Measurements from ENCODE around the gene ZNF343. TPM values are rescaled to one million over a fixed set of nuclear protein-coding genes. Genes with fewer than 3 reads are reported as not detected.
"Not testable (repeated sequence)": the region's sequence is repeated elsewhere in the genome, so short reads cannot be mapped to it uniquely, and the experiment has no call there.

The ZNF343 gene
- total RNA-seq, 1 donor from 2014 or later, result 15.5 TPM

DNA sequence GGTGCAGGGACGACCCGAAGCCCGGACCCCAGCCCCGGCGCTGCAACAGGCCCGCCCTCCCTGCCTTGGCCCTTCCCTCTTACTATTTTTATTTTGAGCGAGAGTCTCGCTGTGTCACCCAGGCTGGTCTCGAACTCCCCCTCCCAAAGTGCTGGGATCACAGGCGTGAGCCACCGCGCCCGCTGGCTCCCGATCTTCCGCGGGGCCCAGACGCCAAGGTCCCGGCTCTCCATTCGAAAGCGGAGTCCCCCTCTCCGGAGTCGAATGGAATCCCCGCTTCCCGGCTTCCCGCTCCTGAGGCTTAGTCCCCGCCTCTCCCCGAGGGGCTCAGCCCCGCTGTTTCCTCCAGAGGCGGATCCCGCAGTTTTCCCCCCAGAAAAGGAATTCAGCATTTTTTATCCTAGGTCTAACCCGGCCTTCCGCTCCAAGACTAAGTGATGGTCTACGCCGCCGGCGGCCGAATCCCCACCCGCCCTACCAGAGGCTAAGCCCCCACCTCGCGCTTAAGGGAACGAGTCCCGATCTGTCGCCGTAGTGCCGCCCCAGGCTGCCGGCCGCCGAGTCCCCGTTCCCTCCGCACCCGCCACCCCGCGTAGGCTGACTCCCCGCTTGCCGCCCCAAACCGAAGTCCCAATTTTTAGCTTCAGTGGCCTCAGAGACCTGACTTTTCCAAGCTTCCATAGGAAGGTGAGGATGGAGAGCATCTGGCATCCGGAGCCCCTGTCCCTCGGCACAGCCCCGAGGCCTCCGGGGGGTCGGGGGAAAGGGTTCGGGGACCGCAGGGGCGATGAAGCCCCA is 16.2 kb upstream of the ZNF343 start:
- TF ChIP-seq, protein P1, sequence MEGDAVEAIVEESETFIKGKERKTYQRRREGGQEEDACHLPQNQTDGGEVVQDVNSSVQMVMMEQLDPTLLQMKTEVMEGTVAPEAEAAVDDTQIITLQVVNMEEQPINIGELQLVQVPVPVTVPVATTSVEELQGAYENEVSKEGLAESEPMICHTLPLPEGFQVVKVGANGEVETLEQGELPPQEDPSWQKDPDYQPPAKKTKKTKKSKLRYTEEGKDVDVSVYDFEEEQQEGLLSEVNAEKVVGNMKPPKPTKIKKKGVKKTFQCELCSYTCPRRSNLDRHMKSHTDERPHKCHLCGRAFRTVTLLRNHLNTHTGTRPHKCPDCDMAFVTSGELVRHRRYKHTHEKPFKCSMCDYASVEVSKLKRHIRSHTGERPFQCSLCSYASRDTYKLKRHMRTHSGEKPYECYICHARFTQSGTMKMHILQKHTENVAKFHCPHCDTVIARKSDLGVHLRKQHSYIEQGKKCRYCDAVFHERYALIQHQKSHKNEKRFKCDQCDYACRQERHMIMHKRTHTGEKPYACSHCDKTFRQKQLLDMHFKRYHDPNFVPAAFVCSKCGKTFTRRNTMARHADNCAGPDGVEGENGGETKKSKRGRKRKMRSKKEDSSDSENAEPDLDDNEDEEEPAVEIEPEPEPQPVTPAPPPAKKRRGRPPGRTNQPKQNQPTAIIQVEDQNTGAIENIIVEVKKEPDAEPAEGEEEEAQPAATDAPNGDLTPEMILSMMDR (IDR thresholded peaks at IDR 0.05; ENCODE audit: partially characterized antibody, unreplicated experiment), result peak; percentile 77
- Mint-ChIP-seq H3K4me3 (ENCODE audit: unreplicated experiment) (peak overlapping the region; percentile 90), H3K9me3 (ENCODE audit: unreplicated experiment) (peaks cover 1% of the 10 kb centered on the region), H3K27ac (ENCODE audit: unreplicated experiment) (no peak overlapping the region), H3K4me1 (ENCODE audit: low read depth, unreplicated experiment) (no peaks in the 10 kb centered on the region), H3K27me3 (ENCODE audit: unreplicated experiment) (peaks cover 15% of the 10 kb centered on the region), H3K36me3 (ENCODE audit: unreplicated experiment) (no peaks in the 10 kb centered on the region)
- DNase-seq, result peak; percentile 40

GRCh38 chr20:2523919-2524708 is 15.4 kb upstream of the ZNF343 start:
- Mint-ChIP-seq H3K4me3 (ENCODE audit: unreplicated experiment) (peak overlapping the region; percentile 90), H3K27ac (ENCODE audit: unreplicated experiment) (no peak overlapping the region), H3K4me1 (ENCODE audit: low read depth, unreplicated experiment) (no peaks in the 10 kb centered on the region), H3K9me3 (ENCODE audit: unreplicated experiment) (peaks cover 1% of the 10 kb centered on the region), H3K36me3 (ENCODE audit: unreplicated experiment) (no peaks in the 10 kb centered on the region), H3K27me3 (ENCODE audit: unreplicated experiment) (peaks cover 11% of the 10 kb centered on the region)
- TF ChIP-seq, protein P1 (IDR thresholded peaks at IDR 0.05; ENCODE audit: partially characterized antibody, unreplicated experiment), result peak; percentile 100
- DNase-seq, result peak; percentile 93

DNA sequence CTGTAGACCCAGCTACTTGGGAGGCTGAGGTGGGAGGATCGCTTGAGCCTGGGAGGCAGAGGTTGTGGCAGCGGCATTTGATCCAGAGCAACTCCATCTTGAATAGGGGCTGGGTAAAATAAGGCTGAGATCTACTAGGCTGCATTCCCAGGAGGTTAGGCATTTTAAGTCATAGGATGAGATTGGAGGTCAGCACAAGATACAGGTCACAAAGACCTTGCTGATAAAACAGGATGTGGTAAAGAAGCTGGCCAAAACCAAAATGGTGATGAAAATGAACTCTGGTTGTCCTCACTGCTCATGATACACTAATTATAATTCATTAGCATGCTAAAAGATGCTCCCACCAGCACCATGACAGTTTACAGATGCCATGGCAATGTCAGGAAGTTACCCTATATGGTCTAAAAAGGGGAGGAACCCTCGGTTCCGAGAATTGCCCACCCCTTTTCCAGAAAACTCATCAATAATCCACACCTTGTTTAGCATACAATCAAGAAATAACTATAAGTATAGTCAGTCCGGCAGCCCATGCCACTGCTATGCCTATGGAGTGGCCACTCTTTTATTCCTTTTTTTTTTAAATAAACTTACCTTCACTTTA is 14.2 kb upstream of the ZNF343 start:
- not testable (repeated sequence) for H3K36me3 Mint-ChIP-seq (ENCODE audit: unreplicated experiment)

GRCh38 chr20:2521369-2522305 is 12.9 kb upstream of the ZNF343 start:
- Mint-ChIP-seq H3K4me1 (ENCODE audit: low read depth, unreplicated experiment) (no peaks in the 10 kb centered on the region), H3K9me3 (ENCODE audit: unreplicated experiment) (peaks cover 1% of the 10 kb centered on the region), H3K4me3 (ENCODE audit: unreplicated experiment) (no peak overlapping the region), H3K27ac (ENCODE audit: unreplicated experiment) (no peak overlapping the region), H3K27me3 (ENCODE audit: unreplicated experiment) (peaks cover 13% of the 10 kb centered on the region), H3K36me3 (ENCODE audit: unreplicated experiment) (no peaks in the 10 kb centered on the region)
- TF ChIP-seq, protein P1 (IDR thresholded peaks at IDR 0.05; ENCODE audit: partially characterized antibody, unreplicated experiment), result peak; percentile 87
- peak; percentile 81 for DNase-seq

More for the DNA sequence above, 14.2 kb upstream of the ZNF343 start:
- H3K4me3 Mint-ChIP-seq (ENCODE audit: unreplicated experiment); H3K27ac Mint-ChIP-seq (ENCODE audit: unreplicated experiment); H3K4me1 Mint-ChIP-seq (ENCODE audit: low read depth, unreplicated experiment); H3K9me3 Mint-ChIP-seq (ENCODE audit: unreplicated experiment); DNase-seq: not testable (repeated sequence)
- H3K27me3 Mint-ChIP-seq (ENCODE audit: unreplicated experiment), result peaks cover 13% of the 10 kb centered on the region

DNA sequence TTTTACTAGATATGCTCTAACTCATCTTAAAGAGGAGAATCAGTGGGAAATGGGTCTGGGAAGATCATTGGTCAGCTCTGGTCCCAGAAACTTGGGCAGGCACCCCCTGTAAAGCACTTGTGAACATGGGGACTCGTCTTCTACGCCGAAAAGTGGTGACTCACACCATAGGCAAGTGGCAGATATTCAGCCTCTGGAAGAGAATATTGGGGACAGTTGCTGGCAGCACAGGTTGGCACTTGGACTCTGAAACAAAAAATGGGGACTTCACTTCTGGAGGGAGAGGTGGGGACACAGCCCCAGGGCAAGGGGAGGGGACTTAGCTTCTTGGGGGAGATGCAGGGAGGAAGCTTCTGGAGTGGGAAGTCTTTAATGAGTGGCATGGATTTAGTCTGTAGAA is 11.9 kb upstream of the ZNF343 start:
- TF ChIP-seq, protein P1 (IDR thresholded peaks at IDR 0.05; ENCODE audit: partially characterized antibody, unreplicated experiment), result no peak
- H3K4me1 Mint-ChIP-seq (ENCODE audit: low read depth, unreplicated experiment), result no peaks in the 10 kb centered on the region

More for the DNA sequence above, 11.9 kb upstream of the ZNF343 start:
- no peak overlapping the region for H3K27ac Mint-ChIP-seq (ENCODE audit: unreplicated experiment)
- peaks cover 1% of the 10 kb centered on the region for H3K9me3 Mint-ChIP-seq (ENCODE audit: unreplicated experiment)
- H3K4me3 Mint-ChIP-seq (ENCODE audit: unreplicated experiment), result no peak overlapping the region
- no peak for DNase-seq
- H3K36me3 Mint-ChIP-seq (ENCODE audit: unreplicated experiment), result no peaks in the 10 kb centered on the region
- H3K27me3 Mint-ChIP-seq (ENCODE audit: unreplicated experiment), result peaks cover 12% of the 10 kb centered on the region
